Stimulated activated CD4-positive, alpha-beta T cell treated with anti-CD3 and anti-CD28 coated beads, Interleukin-12 subunit alpha, Interleukin-12 subunit beta, amount 100 ng/mL, for 48 hours (primary cell): ENCODE results near the gene KRTAP10-3.

Experiments
- DNase-seq, 3 donors: peaks; one replicate each; pipeline ENCODE4 v3.0.0-alpha.2; 2020; ENCODE audit warnings: low read depth in 2 of 3, low spot score in 1 of 3

The KRTAP10-3 gene

DNA sequence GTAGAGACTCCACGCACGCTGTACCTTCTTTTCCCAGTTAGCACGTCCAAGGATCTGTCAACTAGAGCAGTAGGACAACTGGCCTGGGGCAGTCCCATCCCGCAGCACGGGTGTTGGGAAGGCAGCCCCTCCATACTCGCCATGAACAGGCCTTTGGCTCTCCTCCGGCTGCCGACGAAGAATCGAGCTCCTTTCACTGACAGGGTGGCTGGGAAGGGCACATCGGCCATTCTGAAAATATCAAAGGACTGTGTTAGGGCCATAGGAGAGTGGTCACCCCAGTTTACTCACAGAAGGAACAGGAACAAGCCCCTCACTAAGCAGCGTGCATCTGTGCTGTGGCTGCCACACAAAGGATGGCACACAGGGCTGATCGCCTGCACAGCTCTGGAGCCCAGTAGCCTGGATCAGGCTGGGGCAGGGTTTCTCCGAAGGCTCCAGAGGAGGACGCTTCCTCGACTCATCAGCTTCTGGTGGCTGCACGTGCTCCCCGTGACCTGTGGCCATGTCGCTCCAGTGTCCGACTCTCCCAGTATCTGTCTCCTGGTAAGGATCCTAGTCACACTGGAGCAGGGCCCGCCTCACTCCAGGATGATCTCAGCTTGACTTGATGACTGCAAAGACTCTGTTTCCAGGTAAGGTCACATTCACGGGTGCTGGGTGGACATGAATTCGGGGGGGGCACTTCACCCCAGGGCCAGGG, 27.5 kb downstream of the KRTAP10-3 start:
- DNase-seq = no peak

- no peak for DNase-seq
Observed at GRCh38 chr21:44530221-44530902, 28.2 kb downstream of the KRTAP10-3 start.

- DNase-seq = no peak
Observed at GRCh38 chr21:44529503-44530125, 29.0 kb downstream of the KRTAP10-3 start.

DNA sequence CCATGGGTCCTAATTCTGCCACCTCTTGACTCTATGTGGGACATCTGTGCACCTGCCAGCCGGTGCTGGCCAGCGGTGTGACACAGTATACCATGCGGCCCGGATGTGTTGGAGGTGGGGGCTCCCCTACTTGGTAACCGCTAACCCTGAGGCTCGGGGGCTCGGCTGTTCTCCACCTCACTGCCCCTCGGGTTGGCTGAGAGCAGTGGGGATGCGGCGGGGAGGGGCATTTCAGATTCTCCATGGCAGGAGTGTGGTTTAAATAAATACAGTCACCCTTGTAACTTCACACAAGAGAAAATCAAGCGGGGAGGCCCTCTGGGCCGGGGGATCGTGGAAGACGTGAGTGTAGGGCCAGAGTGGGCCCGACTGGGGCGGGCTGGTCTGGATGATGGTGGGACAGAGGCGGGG, 29.6 kb downstream of the KRTAP10-3 start:
- DNase-seq = no peak

DNA sequence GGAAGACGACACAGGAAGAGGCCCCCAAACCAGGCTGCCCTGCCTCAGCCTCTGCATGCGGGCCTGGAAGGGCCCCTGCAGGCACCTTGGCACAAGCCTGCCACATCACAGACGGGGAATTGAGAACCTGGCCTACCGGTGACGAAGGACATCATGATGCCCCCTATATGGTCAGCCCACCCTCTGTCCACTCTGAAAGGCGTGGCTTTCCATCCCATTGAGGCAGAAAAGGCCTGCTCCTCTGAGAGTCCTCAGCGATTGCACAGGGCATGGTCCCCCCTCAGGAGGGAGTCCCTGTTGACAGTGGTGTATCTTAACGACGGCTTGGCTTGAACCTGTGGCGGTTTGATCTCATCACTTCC, 30.0 kb downstream of the KRTAP10-3 start:
- no peak for DNase-seq

- DNase-seq = no peak
Observed at GRCh38 chr21:44527983-44528633, 30.5 kb downstream of the KRTAP10-3 start.

DNA sequence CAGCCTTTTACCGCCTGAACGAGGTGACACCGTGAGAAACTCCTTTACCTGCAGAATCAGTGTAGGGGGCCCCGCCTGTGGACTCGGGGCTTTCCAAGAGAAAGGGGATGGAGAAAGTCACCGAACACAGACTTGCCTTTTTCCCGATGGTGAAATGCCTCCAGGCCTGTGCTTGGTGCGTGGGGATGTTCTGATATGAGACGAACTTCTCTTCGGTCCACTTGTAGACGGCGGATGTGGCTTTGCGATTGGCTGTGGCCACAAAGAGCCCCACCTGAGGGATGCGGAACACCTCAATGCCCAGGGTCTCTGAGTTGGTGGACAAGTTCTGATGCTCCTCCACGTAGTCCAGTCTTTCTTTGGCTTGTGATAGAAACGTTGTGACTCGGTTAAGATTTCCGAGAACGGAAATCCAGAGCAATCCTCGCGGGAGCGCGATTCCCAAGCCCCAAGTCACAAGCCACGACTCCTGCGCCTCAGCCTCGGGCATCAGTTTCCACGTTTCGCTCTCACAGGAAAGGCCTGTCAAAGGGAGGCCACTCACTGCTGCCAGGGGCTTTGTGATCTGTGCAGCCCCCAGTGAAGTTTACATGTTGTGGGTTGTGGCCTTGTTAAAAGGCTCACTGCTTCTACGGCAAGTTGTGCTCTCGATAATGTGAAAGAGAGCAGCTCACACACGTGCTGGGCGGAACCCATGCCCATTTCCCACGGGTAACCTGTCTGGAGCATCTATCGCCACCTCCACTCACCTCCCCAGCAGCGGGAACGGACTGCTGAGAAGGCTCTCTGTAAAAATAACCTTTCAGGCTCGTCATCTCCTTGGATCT, 31.2 kb downstream of the KRTAP10-3 start:
- DNase-seq = no peak

DNA sequence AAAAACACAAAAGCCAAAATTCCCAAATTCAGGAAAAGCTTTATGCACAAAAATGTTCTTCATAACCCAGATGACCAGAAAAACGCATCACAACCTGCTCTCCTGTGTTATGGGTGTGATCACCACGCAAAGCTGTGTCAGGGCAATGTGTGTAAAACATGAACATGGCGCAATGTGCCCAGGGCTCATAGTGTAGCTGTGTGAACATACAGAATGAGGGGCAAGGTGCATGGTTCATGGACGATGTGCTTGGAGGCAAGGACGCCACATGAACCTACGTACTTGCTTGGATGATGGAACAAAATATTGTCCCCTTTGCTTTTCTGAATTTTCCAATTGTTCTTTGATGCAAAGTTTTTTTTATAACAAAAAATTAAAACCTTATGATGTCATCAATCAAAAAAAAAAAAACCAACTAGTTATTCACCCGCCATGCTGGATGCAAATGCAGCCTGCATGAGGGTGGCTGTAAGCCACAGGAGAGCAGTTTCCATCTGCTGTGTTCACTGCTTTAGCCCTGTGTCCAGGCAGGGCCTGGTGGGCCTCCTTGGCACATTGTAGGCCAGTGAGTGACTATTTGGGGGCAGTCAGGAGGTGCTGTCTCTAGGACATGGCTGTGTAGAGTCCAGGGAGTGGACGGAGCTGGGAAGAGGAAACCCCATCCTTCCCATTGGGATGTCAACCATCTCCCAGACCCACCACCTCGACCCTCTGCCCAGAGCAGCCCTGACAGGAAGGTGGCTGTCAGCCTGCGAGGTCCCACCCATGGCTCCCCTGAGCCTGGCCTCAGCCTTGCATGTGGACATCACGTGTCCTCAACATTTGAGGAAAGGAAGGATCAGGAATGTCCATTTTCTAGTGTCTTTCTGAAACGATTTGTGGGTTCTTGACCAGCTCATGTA, 32.2 kb downstream of the KRTAP10-3 start:
- DNase-seq = no peak

DNA sequence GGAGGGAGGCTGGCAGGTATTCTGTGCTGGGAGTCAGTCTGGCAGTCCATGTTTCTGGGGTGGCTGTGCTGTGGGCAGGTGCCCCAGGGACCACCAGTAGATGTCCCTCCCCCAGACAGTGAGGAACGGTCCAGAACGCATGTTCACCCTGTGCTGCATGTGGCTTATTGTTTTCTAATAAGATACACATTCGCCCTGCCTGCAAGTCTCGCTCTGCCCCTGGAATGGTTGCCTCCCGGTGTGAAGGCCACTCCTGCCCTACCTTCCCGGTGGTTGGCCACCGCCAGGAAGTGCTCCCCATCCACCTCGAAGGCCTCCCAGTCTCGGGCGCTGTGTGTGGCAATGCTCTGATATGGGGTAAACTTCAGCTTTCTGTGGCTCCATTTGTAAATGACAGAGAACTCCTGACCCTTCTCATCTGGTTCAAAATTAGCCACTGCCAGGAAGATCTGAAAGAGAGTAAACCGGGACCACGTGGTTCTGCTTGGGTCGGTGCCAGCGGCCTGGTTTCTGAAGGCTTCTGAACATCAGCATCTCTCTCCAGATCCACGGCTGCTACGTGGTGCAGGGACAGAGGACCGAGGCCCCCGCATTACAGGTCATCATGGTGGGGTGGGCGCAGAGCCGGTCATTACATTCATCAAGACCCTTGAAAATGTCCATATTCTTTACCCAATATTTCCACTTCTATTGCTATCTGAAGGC, 33.1 kb downstream of the KRTAP10-3 start:
- DNase-seq = no peak

DNA sequence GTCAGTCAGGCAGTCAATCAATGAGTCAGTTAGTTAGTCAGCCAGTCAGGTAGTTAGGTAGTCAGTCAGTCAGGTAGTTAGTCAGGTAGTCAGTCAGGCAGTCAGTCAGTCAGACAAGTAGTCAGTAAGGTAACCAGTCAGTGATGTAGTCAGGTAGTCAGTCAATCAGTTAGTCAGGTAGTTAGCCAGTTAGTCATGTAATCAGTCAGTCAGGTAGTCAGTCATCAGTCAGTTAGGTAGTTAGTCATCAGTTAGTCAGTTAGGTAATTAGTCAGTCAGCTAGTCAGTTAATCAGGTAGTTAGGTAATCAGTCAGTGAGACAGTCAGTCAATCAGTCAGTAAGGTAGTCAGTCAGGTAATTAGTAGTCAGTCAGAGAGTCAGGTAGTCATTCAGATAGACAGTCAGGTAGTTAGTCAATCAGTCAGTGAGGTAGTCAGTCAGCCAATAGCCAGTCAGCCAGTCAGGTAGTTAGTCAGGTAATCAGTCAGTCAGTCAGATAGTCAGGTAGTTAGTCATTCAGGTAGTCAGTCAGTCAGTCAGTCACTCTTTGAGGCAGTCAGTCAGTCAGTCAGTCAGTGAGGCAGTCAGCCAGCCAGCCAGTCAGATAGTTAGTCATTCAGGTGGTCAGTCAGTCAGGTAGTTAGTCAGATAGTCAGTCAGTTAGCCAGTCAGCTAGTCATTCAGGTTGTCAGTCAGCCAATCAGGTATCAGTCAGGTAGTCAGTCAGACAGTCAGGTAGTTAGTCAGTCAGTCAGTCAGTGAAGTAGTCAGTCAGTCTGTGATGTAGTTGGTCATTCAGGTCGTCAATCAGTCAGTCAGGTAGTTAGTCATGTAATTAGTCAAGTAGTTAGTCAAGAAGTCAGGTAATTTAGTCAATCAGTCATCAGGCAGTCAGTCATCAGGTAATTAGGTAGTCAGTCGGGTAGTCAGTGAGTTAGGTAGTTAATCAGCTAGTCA, 33.9 kb downstream of the KRTAP10-3 start:
- no peak for DNase-seq

DNA sequence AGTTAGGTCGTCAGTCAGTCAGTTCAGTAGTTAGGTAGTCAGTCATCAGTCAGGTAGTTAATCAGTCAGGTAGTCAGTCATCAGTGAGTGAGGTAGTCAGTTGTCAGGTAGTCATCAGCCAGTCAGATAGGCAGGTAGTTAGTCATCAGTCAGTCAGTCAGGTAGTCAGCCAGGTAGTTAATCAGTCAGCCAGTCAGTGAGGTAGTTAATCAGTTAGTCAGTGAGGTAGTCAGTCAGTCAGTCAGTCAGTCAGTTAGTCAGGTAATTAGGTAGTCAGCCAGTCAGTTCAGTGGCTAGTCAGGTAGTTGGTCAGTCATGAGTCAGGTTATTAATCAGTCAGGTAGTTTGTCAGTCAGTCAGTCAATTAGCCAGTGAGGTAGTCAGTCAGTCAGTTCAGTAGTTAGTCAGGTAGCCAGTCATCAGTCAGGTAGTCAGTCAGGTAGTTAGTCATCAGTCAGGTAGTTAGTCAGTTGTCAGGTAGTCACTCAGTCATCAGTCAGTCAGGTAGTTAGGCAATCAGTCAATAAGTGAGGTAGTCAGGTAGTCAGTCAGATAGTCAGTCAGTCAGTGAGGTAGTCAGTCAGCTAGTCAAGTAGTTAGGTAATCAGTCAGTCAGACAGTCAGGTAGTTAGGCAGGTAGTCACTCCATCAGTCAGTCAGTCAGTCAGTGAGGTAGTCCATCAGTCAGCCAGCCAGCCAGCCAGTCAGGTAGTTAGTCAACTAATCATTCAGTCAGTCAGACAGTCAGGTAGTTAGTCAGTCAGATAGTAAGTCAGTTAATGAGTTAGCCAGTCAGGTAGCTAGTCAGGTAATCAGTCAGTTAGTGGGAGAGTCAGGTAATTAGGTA, 34.8 kb downstream of the KRTAP10-3 start:
- DNase-seq = no peak

- no peak for DNase-seq
Observed at GRCh38 chr21:44522753-44523204, 35.8 kb downstream of the KRTAP10-3 start.

DNA sequence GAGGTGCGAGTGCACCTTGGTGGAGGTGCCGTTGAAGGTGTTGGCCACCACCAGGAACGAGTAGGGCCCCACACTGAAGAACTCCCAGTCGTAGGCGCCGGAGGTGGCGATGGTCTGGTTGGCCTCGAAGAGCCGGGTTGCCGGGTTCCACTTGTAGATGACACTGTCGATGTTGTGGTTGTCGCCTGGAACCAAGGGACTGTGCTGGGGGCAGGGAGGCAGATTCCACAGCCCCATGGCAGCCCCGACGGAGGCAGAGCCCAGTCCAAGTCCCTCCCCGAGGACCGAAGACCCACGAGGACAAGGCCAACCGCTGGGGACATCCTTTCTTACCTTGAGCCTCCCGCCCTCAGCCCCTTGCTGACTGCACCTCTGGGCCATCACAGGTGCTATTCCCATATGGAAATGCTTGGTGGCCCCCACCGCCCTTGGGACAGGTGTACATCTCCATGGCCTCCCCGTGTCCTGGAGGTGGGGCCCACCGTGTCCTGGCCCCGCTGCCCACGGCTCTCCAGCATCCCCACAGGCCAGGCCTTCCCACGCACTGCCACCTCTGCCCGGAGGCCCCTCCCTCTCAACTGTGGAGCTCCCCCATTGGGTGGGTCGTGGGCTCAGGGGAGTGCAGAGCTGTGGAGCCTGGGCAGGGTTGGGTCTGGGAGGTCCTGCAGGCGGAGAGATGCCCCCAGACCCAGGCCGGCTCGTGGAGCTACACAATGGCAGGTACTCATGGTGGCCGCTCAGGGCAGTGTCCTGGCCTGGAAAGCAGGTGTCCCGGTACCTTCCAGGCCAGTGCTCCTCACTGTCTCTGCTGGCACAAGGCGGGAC, 36.5 kb downstream of the KRTAP10-3 start:
- DNase-seq = no peak

DNA sequence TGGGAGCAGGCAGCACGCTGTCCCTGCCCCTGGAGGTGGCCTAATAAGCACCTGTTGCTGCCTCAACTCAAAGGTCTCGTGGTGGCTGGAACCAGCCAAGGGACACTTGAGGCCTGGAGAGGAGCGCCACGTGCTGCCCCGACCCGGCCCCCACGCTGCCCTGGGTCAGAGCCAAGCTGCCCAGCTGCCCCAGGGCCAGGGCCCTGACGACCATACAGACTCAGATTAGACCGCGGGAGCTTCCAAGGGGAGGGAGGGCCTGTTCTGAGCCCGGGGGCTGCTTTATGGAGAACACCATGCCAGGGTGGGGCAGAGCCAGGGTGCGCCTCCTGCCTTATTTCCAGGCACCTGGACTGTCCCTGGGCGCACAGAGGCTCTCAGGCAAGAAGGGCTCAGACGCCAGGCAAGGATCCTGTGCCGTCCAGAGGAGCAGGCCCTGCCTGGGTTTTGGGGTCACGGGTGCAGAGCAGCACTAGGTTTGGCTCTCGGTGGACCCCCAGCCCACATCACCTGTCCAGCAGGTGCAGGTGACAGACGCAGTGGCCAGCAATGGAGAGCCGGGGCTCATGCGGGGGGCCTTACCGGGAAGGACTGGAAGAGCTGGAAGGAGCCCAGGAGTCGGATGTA, 37.2 kb downstream of the KRTAP10-3 start:
- no peak for DNase-seq

- DNase-seq = no peak
Observed at GRCh38 chr21:44520326-44521300, 38.0 kb downstream of the KRTAP10-3 start.
